ENCODE results near the gene EDARADD.

- TF ChIP-seq EZH2 (IDR thresholded peaks at IDR 0.05; ENCODE audit: insufficient read depth, poor library complexity, severe bottlenecking) (no peak), EZH2phosphoT487 (IDR thresholded peaks at IDR 0.05; ENCODE audit: insufficient read depth, low read depth) (no peak)
These were observed 114.5 kb downstream of the EDARADD start for GRCh38 chr1:236508593-236509027.

All from GM23248 (cell line).